SK-N-SH (cell line): ENCODE measurements around the gene TPM3. TPM values are rescaled to one million over a fixed set of nuclear protein-coding genes. Genes with fewer than 3 reads are reported as not detected.

Experiments
- CTCF ChIA-PET: fragments of 300-600, 350-600 bp; formaldehyde crosslinking; extraction: SDS; loops from one replicate; lab custom pipeline; 2021; lab: Yijun Ruan, JAX
- POLR2A ChIA-PET: fragments of 350-600 bp; sonication (Branson Sonifier 250); formaldehyde crosslinking; extraction: SDS; loops from one replicate; lab custom pipeline; 2020; ENCODE audit warnings: antibody characterized with exemption, inconsistent platforms; lab: Yijun Ruan, JAX
- DNase-seq: peaks from one replicate; pipeline ENCODE4 v3.0.0; 2012
- H2AFZ ChIP-seq: fragments of 200-600 bp; sonication (generic); 2 replicates; pipeline ENCODE4 v1.8.1; 2016; ENCODE audit warnings: antibody characterized with exemption, mild to moderate bottlenecking, low read depth
- H3F3A ChIP-seq: fragments of 200-600 bp; sonication (generic); replicated peaks from 2 replicates; pipeline ENCODE3; 2016; ENCODE audit warnings: antibody characterized with exemption, mild to moderate bottlenecking; ENCODE audit not compliant: insufficient read depth
- H3K27ac ChIP-seq, 2 experiments: fragments of 200-500 bp in 1 of 2; fragments of 200-600 bp in 1 of 2; sonication (Bioruptor generic) in 1 of 2; sonication (generic), shearing (Covaris generic) in 1 of 2; 2 replicates each; pipeline versions ENCODE4 v1.5.1 to v1.6.1; 2014 to 2016; ENCODE audit warnings: low read depth in 2 of 2, inconsistent platforms in 1 of 2, low read length in 1 of 2, mild to moderate bottlenecking in 1 of 2, mixed read lengths in 1 of 2
- H3K27me3 ChIP-seq: fragments of 200-600 bp; sonication (generic), shearing (Covaris generic); 2 replicates; pipeline ENCODE4 v1.6.1; 2016; ENCODE audit warnings: mixed run types; ENCODE audit not compliant: insufficient read depth
- H3K36me3 ChIP-seq, 2 experiments: fragments of 200-500 bp in 1 of 2; fragments of 200-600 bp in 1 of 2; sonication (Bioruptor generic) in 1 of 2; sonication (generic) in 1 of 2; replicated peaks in 1 of 2; 2 replicates each; pipeline versions ENCODE3 to v1.5.1; 2014 to 2016; ENCODE audit warnings: low read length in 1 of 2, mild to moderate bottlenecking in 1 of 2; ENCODE audit not compliant: insufficient read depth in 2 of 2, control insufficient read depth in 1 of 2
- H3K4me1 ChIP-seq, 2 experiments: fragments of 200-500 bp in 1 of 2; fragments of 200-600 bp in 1 of 2; sonication (Bioruptor generic) in 1 of 2; sonication (generic), shearing (Covaris generic) in 1 of 2; 2 replicates each; pipeline versions ENCODE4 v1.5.1 to v1.6.1; 2014 to 2016; ENCODE audit warnings: low read depth in 1 of 2, low read length in 1 of 2, mixed run types in 1 of 2; ENCODE audit not compliant: insufficient read depth in 2 of 2, control insufficient read depth in 1 of 2
- H3K4me2 ChIP-seq: fragments of 200-600 bp; sonication (generic), shearing (Covaris generic); 2 replicates; pipeline ENCODE4 v1.6.1; 2017; ENCODE audit warnings: mixed run types
- H3K4me3 ChIP-seq, 2 experiments: fragments of 200-500 bp in 1 of 2; fragments of 200-600 bp in 1 of 2; sonication (Bioruptor generic) in 1 of 2; sonication (generic), shearing (Covaris generic) in 1 of 2; 2 replicates each; pipeline versions ENCODE4 v1.5.1 to v1.8.1; 2014 to 2016; ENCODE audit warnings: low read depth in 2 of 2, inconsistent platforms in 1 of 2, low read length in 1 of 2, mild to moderate bottlenecking in 1 of 2, mixed read lengths in 1 of 2, moderate library complexity in 1 of 2
- H3K79me2 ChIP-seq: fragments of 200-600 bp; sonication (generic); 2 replicates; pipeline ENCODE4 v1.8.1; 2017; ENCODE audit warnings: mild to moderate bottlenecking; ENCODE audit not compliant: insufficient read depth
- H3K9ac ChIP-seq: fragments of 200-600 bp; sonication (generic); 2 replicates; pipeline ENCODE4 v1.6.1; 2017; ENCODE audit warnings: mixed run types
- H3K9me2 ChIP-seq: fragments of 200-600 bp; sonication (generic); 2 replicates; pipeline ENCODE4 v1.6.1; 2017; ENCODE audit warnings: mixed run types
- H3K9me3 ChIP-seq: fragments of 200-600 bp; sonication (generic); 2 replicates; pipeline ENCODE4 v1.6.1; 2017; ENCODE audit warnings: mixed run types, mild to moderate bottlenecking, moderate library complexity
- H4K20me1 ChIP-seq: fragments of 200-600 bp; sonication (generic); 2 replicates; pipeline ENCODE4 v1.6.1; 2017; ENCODE audit warnings: mild to moderate bottlenecking, mixed run types; ENCODE audit not compliant: insufficient read depth
- ELF1 ChIP-seq: IDR thresholded peaks from 2 replicates; pipeline ENCODE4 v1.4.0; 2012
- FOXJ3 ChIP-seq: sonication (generic); formaldehyde crosslinking; IDR thresholded peaks from 2 replicates; pipeline ENCODE4 v1.5.1; 2020; ENCODE audit warnings: mild to moderate bottlenecking, missing genetic modification reagents
- FOXM1 ChIP-seq: IDR thresholded peaks from 2 replicates; pipeline ENCODE4 v1.4.0; 2012; ENCODE audit warnings: low read depth, mild to moderate bottlenecking
- MEF2A ChIP-seq: IDR thresholded peaks from 2 replicates; pipeline ENCODE4 v1.4.0; 2012; ENCODE audit warnings: low read depth, borderline replicate concordance
- MXI1 ChIP-seq: IDR thresholded peaks from 2 replicates; pipeline ENCODE4 v1.6.1; 2012; ENCODE audit warnings: mild to moderate bottlenecking, low read depth, low read length, improper control_type of control experiment
- RAD21 ChIP-seq: IDR thresholded peaks from 2 replicates; pipeline ENCODE4 v1.6.1; 2012; ENCODE audit warnings: mild to moderate bottlenecking, low read length
- RFX5 ChIP-seq: IDR thresholded peaks from 2 replicates; pipeline ENCODE4 v1.6.1; 2012; ENCODE audit warnings: mild to moderate bottlenecking, improper control_type of control experiment, low read length
- SIN3A ChIP-seq: IDR thresholded peaks from 2 replicates; pipeline ENCODE4 v1.6.1; 2012; ENCODE audit warnings: low read depth, mild to moderate bottlenecking, low read length, moderate library complexity, borderline replicate concordance
- SMC3 ChIP-seq: IDR thresholded peaks from 2 replicates; pipeline ENCODE4 v1.6.1; 2012; ENCODE audit warnings: low read depth, low read length, improper control_type of control experiment
- TAF1 ChIP-seq: IDR thresholded peaks from 2 replicates; pipeline ENCODE4 v1.6.1; 2012; ENCODE audit warnings: low read depth, mild to moderate bottlenecking, low read length, moderate library complexity, borderline replicate concordance
- TEAD4 ChIP-seq: IDR thresholded peaks from 2 replicates; pipeline ENCODE4 v1.4.0; 2012; ENCODE audit warnings: mild to moderate bottlenecking, borderline replicate concordance; ENCODE audit not compliant: insufficient read depth
- WGBS: methylation state at CpG from one replicate; pipeline ENCODE4 v1.1.6; 2017; ENCODE audit warnings: low lambda C conversion rate; 5-methylcytosine and 5-hydroxymethylcytosine counted together
- polyA plus RNA-seq, 3 experiments: library from polyadenylated mRNA; depleted of rRNA; stranded (reverse); fragments of >200 nt; gene quantifications; 2 replicates each; pipeline ENCODE4 v1.2.3, GENCODE V29; 2012
- TF ChIP-seq, protein P1 (sequence below): fragments of 200-600 bp; sonication (generic); IDR thresholded peaks from 2 replicates; pipeline ENCODE4 v1.6.1; 2017; ENCODE audit warnings: antibody characterized with exemption, mild to moderate bottlenecking, moderate library complexity
- TF ChIP-seq, protein P2 (sequence below): IDR thresholded peaks from 2 replicates; pipeline ENCODE4 v1.6.1; 2012; ENCODE audit warnings: mild to moderate bottlenecking, low read depth, low read length, moderate library complexity
- TF ChIP-seq, protein P3 (sequence below): fragments of 150-350 bp; IDR thresholded peaks from 2 replicates; pipeline ENCODE4 v1.6.1; 2017; ENCODE audit warnings: antibody characterized with exemption, low read length, low read depth, borderline replicate concordance
- TF ChIP-seq, protein P4 (sequence below): IDR thresholded peaks from 2 replicates; pipeline ENCODE4 v1.4.0; 2012; ENCODE audit warnings: low read depth, borderline replicate concordance

The TPM3 gene
- polyA plus RNA-seq, 1 of the 3 experiments (the other 2 are of a cell fraction), result 324 TPM

DNA sequence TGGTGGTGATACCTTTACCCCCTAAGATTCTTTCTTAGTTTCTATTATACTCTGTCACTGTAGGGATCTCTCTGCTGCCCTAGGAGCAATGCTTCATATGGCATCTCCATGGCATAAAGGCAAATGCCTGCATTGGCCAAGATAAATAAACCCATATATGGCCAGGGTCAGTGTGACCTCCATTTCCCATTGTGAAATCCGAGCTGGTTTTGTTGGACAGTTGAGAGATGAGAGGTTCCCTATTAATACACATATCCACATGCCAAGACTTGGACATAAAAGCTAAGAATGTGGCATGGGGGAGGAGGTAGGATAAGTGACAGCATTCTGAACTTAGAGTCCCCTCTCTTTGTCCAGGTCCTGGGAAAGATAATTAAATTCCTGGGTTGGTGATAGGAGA, 1.4 kb downstream of the TPM3 start:
- no peaks in the 10 kb centered on the region for H3K36me3 ChIP-seq
- H3K4me1 ChIP-seq, result no peaks in the 10 kb centered on the region; a peak in 1 of 4 replicates
- TF ChIP-seq TAF1 (no peak), RAD21 (no peak), TEAD4 (no peak), SIN3A (no peak), FOXJ3 (CRISPR knock-in tag) (no peak), SMC3 (no peak), MEF2A (no peak), MXI1 (no peak), RFX5 (no peak), FOXM1 (no peak), ELF1 (no peak)
- TF ChIP-seq, protein P1, sequence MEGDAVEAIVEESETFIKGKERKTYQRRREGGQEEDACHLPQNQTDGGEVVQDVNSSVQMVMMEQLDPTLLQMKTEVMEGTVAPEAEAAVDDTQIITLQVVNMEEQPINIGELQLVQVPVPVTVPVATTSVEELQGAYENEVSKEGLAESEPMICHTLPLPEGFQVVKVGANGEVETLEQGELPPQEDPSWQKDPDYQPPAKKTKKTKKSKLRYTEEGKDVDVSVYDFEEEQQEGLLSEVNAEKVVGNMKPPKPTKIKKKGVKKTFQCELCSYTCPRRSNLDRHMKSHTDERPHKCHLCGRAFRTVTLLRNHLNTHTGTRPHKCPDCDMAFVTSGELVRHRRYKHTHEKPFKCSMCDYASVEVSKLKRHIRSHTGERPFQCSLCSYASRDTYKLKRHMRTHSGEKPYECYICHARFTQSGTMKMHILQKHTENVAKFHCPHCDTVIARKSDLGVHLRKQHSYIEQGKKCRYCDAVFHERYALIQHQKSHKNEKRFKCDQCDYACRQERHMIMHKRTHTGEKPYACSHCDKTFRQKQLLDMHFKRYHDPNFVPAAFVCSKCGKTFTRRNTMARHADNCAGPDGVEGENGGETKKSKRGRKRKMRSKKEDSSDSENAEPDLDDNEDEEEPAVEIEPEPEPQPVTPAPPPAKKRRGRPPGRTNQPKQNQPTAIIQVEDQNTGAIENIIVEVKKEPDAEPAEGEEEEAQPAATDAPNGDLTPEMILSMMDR, result no peak
- TF ChIP-seq, protein P2, sequence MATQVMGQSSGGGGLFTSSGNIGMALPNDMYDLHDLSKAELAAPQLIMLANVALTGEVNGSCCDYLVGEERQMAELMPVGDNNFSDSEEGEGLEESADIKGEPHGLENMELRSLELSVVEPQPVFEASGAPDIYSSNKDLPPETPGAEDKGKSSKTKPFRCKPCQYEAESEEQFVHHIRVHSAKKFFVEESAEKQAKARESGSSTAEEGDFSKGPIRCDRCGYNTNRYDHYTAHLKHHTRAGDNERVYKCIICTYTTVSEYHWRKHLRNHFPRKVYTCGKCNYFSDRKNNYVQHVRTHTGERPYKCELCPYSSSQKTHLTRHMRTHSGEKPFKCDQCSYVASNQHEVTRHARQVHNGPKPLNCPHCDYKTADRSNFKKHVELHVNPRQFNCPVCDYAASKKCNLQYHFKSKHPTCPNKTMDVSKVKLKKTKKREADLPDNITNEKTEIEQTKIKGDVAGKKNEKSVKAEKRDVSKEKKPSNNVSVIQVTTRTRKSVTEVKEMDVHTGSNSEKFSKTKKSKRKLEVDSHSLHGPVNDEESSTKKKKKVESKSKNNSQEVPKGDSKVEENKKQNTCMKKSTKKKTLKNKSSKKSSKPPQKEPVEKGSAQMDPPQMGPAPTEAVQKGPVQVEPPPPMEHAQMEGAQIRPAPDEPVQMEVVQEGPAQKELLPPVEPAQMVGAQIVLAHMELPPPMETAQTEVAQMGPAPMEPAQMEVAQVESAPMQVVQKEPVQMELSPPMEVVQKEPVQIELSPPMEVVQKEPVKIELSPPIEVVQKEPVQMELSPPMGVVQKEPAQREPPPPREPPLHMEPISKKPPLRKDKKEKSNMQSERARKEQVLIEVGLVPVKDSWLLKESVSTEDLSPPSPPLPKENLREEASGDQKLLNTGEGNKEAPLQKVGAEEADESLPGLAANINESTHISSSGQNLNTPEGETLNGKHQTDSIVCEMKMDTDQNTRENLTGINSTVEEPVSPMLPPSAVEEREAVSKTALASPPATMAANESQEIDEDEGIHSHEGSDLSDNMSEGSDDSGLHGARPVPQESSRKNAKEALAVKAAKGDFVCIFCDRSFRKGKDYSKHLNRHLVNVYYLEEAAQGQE, result no peak
- TF ChIP-seq, protein P3, sequence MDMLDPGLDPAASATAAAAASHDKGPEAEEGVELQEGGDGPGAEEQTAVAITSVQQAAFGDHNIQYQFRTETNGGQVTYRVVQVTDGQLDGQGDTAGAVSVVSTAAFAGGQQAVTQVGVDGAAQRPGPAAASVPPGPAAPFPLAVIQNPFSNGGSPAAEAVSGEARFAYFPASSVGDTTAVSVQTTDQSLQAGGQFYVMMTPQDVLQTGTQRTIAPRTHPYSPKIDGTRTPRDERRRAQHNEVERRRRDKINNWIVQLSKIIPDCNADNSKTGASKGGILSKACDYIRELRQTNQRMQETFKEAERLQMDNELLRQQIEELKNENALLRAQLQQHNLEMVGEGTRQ, result no peak
- TF ChIP-seq, protein P4, sequence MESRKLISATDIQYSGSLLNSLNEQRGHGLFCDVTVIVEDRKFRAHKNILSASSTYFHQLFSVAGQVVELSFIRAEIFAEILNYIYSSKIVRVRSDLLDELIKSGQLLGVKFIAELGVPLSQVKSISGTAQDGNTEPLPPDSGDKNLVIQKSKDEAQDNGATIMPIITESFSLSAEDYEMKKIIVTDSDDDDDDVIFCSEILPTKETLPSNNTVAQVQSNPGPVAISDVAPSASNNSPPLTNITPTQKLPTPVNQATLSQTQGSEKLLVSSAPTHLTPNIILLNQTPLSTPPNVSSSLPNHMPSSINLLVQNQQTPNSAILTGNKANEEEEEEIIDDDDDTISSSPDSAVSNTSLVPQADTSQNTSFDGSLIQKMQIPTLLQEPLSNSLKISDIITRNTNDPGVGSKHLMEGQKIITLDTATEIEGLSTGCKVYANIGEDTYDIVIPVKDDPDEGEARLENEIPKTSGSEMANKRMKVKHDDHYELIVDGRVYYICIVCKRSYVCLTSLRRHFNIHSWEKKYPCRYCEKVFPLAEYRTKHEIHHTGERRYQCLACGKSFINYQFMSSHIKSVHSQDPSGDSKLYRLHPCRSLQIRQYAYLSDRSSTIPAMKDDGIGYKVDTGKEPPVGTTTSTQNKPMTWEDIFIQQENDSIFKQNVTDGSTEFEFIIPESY, result no peak
- H4K20me1 ChIP-seq, result no peaks in the 10 kb centered on the region
- DNase-seq, result no peak
- POLR2A ChIA-PET, result no interaction called here
- H3K9ac ChIP-seq, result no peak overlapping the region
- no peaks in the 10 kb centered on the region for H3K27me3 ChIP-seq
- H3K9me3 ChIP-seq, result no peaks in the 10 kb centered on the region
- no peak overlapping the region for H3K4me2 ChIP-seq
- no peaks in the 10 kb centered on the region for H3K79me2 ChIP-seq
- H3K9me2 ChIP-seq, result no peaks in the 10 kb centered on the region
- CTCF ChIA-PET, result interaction anchor here (1.0 to 2.8 kb wide), 6 partner anchors 9 to 144 kb away, joined by 3 to 17 read pairs (median 4); partner anchors contain the start of gene HAX1
- H3K4me3 ChIP-seq, result no peak overlapping the region; a peak in 1 of 4 replicates
- WGBS, result 0% methylated on average over 1 of the region's 1 CpG
- H3K27ac ChIP-seq, result no peak overlapping the region
- H2AFZ ChIP-seq, result no peak overlapping the region
- peaks cover 8% of the 10 kb centered on the region for H3F3A ChIP-seq
